Spleen (tissue), 7 donors: ENCODE measurements around the gene ANKRD44.

Experiments used
- CTCF ChIP-seq, 11 experiments: fragments of 200-600 bp in 7 of 11; fragments of 450-650 bp in 4 of 11; sonication (generic) in 4 of 11; IDR thresholded peaks in 8 of 11; conservative IDR thresholded peaks in 3 of 11; 1 replicate in 7 of 11; 2 replicates in 4 of 11; pipeline versions ENCODE4 v1.4.0 to v1.8.0; 2016 to 2021; ENCODE audit warnings: antibody characterized with exemption in 11 of 11, inconsistent platforms in 4 of 11, mild to moderate bottlenecking in 1 of 11
- POLR2A ChIP-seq, 3 donors: fragments of 450-650 bp; IDR thresholded peaks; one replicate each; pipeline ENCODE4 v1.5.1; 2017; ENCODE audit warnings: antibody characterized with exemption in 3 of 3, mild to moderate bottlenecking in 1 of 3
- donor health status: DM: no; HTN: no; CAD: no; lungs with moderate emphysema.
- donor health status: DM: no; HTN: no; CAD: no.
- donor health status: DM: no; HTN: no; CAD: no.

GRCh38 chr2:197059477-197059876, 251.1 kb downstream of the ANKRD44 start:
- no peak for TF ChIP-seq CTCF (IDR thresholded peaks at IDR 0.05 in 8 of 11, conservative IDR thresholded peaks at IDR 0.05 in 3 of 11)
- no peak for TF ChIP-seq POLR2A (IDR thresholded peaks at IDR 0.05)
